ENCODE data around the gene KEL. TPM values are rescaled to one million over a fixed set of nuclear protein-coding genes. Genes with fewer than 3 reads are reported as not detected.

Gene KEL
- total RNA-seq = under 1 TPM in 1 of 4 donors, not detected in 3; 0.37 TPM

- H3K4me3 ChIP-seq = no peak within 1 kb of the TSS
- no peak for DNase-seq
- intact Hi-C loops (cut with DNase I; ENCODE audit: low total_unique reads) (no loop called here), in situ Hi-C loops (cut with MboI; ENCODE audit: low pct_ligation_motif_present in 1 of 4, low pct_unique_long_range_greater_than_20kb in 1 of 4, low sequenced_read_pairs in 3 of 4) (no loop called here)
- TF ChIP-seq POLR2AphosphoS5 (IDR thresholded peaks at IDR 0.05) (no peak), POLR2A (IDR thresholded peaks at IDR 0.05) (no peak), EP300 (IDR thresholded peaks at IDR 0.05; ENCODE audit: low read depth) (no peak)
- TF ChIP-seq, protein P1, sequence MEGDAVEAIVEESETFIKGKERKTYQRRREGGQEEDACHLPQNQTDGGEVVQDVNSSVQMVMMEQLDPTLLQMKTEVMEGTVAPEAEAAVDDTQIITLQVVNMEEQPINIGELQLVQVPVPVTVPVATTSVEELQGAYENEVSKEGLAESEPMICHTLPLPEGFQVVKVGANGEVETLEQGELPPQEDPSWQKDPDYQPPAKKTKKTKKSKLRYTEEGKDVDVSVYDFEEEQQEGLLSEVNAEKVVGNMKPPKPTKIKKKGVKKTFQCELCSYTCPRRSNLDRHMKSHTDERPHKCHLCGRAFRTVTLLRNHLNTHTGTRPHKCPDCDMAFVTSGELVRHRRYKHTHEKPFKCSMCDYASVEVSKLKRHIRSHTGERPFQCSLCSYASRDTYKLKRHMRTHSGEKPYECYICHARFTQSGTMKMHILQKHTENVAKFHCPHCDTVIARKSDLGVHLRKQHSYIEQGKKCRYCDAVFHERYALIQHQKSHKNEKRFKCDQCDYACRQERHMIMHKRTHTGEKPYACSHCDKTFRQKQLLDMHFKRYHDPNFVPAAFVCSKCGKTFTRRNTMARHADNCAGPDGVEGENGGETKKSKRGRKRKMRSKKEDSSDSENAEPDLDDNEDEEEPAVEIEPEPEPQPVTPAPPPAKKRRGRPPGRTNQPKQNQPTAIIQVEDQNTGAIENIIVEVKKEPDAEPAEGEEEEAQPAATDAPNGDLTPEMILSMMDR (IDR thresholded peaks at IDR 0.05) = no peak
- H3K27ac ChIP-seq = no peak within 1 kb of the TSS
- no peaks in the 10 kb centered on the region for H3K4me1 ChIP-seq
- 75 to 83% methylated on average over 4 to 9 of the region's 9 CpGs for WGBS, 2 donors (ENCODE audit: low coverage in 1 of 2)
- peaks cover 8% of the 10 kb centered on the region for H3K27me3 ChIP-seq
- no peaks in the 10 kb centered on the region for H3K36me3 ChIP-seq
- no peaks in the 10 kb centered on the region for H3K9me3 ChIP-seq
These were observed at the start of gene KEL for GRCh38 chr7:142961973-142962926. Gene KEL (minus strand): TSS chr7:142962363. CDS start chr7:142962206, 157 bp downstream.

DNA sequence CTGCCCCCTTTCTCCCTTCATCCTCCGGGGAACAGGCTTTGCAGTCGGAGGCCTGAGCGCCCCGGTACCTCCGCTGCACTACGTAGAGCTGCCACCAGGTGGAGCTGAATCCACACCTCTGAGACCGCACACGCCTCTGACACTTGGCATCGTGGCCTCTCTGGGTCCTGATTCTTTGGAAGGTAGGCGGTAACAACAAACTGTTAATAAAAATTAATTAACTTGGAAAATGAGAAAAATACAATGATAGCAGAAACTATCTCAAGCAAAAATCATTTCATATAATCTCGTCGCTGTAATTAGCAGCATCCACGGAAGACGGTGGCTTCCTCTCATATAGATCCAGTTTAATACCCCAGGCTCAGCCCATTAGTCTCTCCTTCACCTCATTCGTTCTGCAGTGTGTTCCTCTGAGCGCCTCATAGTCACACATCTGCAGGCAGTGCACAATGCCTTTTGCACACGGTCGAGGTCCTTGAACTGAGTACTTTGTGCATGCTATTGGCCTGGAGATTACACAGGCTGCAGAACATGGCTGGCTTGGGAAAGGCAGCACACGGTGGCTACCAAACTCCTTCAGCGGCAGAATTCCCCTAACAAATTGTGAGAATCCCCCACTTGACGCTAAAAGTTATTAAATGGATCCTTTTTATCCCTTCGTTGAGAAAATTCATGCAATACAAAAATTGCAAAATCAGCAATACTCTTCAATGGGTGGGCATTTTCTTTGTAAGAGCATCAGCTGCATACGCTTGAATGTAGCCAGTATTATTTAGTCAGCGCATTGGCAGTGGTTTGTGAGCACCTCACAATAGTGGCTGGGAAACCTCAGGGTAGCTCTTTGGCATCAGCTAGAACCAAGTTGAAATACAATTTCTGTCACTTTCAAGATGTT is 46.1 kb upstream of the KEL start:
- in situ Hi-C loops (cut with MboI; ENCODE audit: low pct_ligation_motif_present in 1 of 4, low pct_unique_long_range_greater_than_20kb in 1 of 4, low sequenced_read_pairs in 3 of 4) = loop anchor here (5.0 to 25.0 kb wide), 5 partner anchors 133 to 429 kb away; partner anchors contain the start of genes EPHB6 (in 1 of the 4) and TAS2R60 (in 1 of the 4)

GRCh38 chr7:143005632-143006260 is 43.6 kb upstream of the KEL start:
- WGBS, 2 donors (ENCODE audit: low coverage in 1 of 2) = 74 to 83% methylated on average over 6 of the region's 6 CpGs
- intact Hi-C loops (cut with DNase I; ENCODE audit: low total_unique reads) = no loop called here
- peaks cover 6% of the 10 kb centered on the region for H3K27me3 ChIP-seq
- H3K9me3 ChIP-seq = no peaks in the 10 kb centered on the region
- in situ Hi-C loops (cut with MboI; ENCODE audit: low pct_ligation_motif_present in 1 of 4, low pct_unique_long_range_greater_than_20kb in 1 of 4, low sequenced_read_pairs in 3 of 4) = loop anchor here (5.0 to 25.0 kb wide), 5 partner anchors 131 to 432 kb away; partner anchors contain the start of genes EPHB6 (in 1 of the 4) and TAS2R60 (in 1 of the 4)
- TF ChIP-seq POLR2AphosphoS5 (IDR thresholded peaks at IDR 0.05) (no peak), EP300 (IDR thresholded peaks at IDR 0.05; ENCODE audit: low read depth) (no peak), POLR2A (IDR thresholded peaks at IDR 0.05) (no peak)
- TF ChIP-seq, protein P1 (IDR thresholded peaks at IDR 0.05) = no peak
- no peak overlapping the region for H3K27ac ChIP-seq
- peaks cover 0 to 10% (median 4%) of the 10 kb centered on the region in 4 donors for H3K4me1 ChIP-seq
- H3K36me3 ChIP-seq = no peaks in the 10 kb centered on the region
- DNase-seq = no peak
- H3K4me3 ChIP-seq = no peak overlapping the region

More for the DNA sequence above, 46.1 kb upstream of the KEL start:
- no peak overlapping the region for H3K27ac ChIP-seq
- no peaks in the 10 kb centered on the region for H3K36me3 ChIP-seq
- 47 to 48% methylated on average over 14 to 24 of the region's 24 CpGs for WGBS, 2 donors (ENCODE audit: low coverage in 1 of 2)
- no peak overlapping the region for H3K4me3 ChIP-seq
- H3K4me1 ChIP-seq = peaks cover 0 to 5% (median under 1%) of the 10 kb centered on the region in 4 donors
- TF ChIP-seq, protein P1 (IDR thresholded peaks at IDR 0.05) = peak; percentile 94 to 96 (median 95)
- no peak for TF ChIP-seq POLR2AphosphoS5 (IDR thresholded peaks at IDR 0.05)
- intact Hi-C loops (cut with DNase I; ENCODE audit: low total_unique reads) = loop anchor here (2.0 kb wide), 1 partner anchor 207 kb away; no protein-coding TSS in a partner anchor
- H3K27me3 ChIP-seq = peaks cover 6% of the 10 kb centered on the region
- H3K9me3 ChIP-seq = no peaks in the 10 kb centered on the region
- DNase-seq = peak; percentile 80

Data from transverse colon (tissue), 4 donors.